PFSK-1 (cell line): Measurements from ENCODE around the gene DOCK1.

Experiments used
- FOXP2 ChIP-seq: optimal IDR thresholded peaks from 2 replicates; pipeline ENCODE3; 2011; ENCODE audit warnings: borderline replicate concordance, control low read depth, inconsistent platforms; ENCODE audit not compliant: insufficient read depth; ENCODE audit errors: extremely low read length, extremely low read depth
- POLR2AphosphoS5 ChIP-seq: IDR thresholded peaks from 2 replicates; pipeline ENCODE4 v1.6.1; 2012; ENCODE audit warnings: low read depth, mild to moderate bottlenecking, control low read depth, low read length, moderate library complexity
- REST ChIP-seq, 2 experiments: IDR thresholded peaks; 2 replicates each; pipeline versions ENCODE4 v1.6.1 to v1.8.0; 2011 to 2012; ENCODE audit warnings: low read depth in 2 of 2, low read length in 2 of 2, control low read depth in 1 of 2, inconsistent platforms in 1 of 2, mild to moderate bottlenecking in 1 of 2, moderate library complexity in 1 of 2; ENCODE audit not compliant: insufficient read depth in 1 of 2
- SIN3A ChIP-seq: IDR thresholded peaks from 2 replicates; pipeline ENCODE4 v1.6.1; 2012; ENCODE audit warnings: mild to moderate bottlenecking, low read length, moderate library complexity, borderline replicate concordance; ENCODE audit not compliant: insufficient read depth
- TAF1 ChIP-seq: IDR thresholded peaks from 2 replicates; pipeline ENCODE4 v1.6.1; 2012; ENCODE audit warnings: low read length, control low read depth, borderline replicate concordance; ENCODE audit not compliant: insufficient read depth

The DOCK1 gene

GRCh38 chr10:126914561-126914960 is 9.3 kb downstream of the DOCK1 start:
- TF ChIP-seq TAF1 (no peak), POLR2AphosphoS5 (no peak), REST (IDR thresholded peaks at IDR 0.05; ENCODE audit: insufficient read depth in 1 of 2, low read depth in 2 of 2, low read length in 2 of 2) (no peak), SIN3A (no peak), FOXP2 (no peak)

- no peak for TF ChIP-seq FOXP2
- TF ChIP-seq POLR2AphosphoS5 = no peak
- no peak for TF ChIP-seq SIN3A
- no peak for TF ChIP-seq TAF1
- TF ChIP-seq REST (IDR thresholded peaks at IDR 0.05; ENCODE audit: insufficient read depth in 1 of 2, low read depth in 2 of 2, low read length in 2 of 2) = no peak
These were observed 12.1 kb downstream of the DOCK1 start for GRCh38 chr10:126917375-126917774.

GRCh38 chr10:126917975-126918908 is 13.0 kb downstream of the DOCK1 start:
- TF ChIP-seq TAF1 = no peak
- TF ChIP-seq REST (IDR thresholded peaks at IDR 0.05; ENCODE audit: insufficient read depth in 1 of 2, low read depth in 2 of 2, low read length in 2 of 2) = no peak
- no peak for TF ChIP-seq FOXP2
- TF ChIP-seq SIN3A = no peak
- no peak for TF ChIP-seq POLR2AphosphoS5

GRCh38 chr10:126919426-126919825 is 14.2 kb downstream of the DOCK1 start:
- TF ChIP-seq SIN3A (no peak), POLR2AphosphoS5 (no peak), FOXP2 (no peak), TAF1 (no peak), REST (IDR thresholded peaks at IDR 0.05; ENCODE audit: insufficient read depth in 1 of 2, low read depth in 2 of 2, low read length in 2 of 2) (no peak)
